HG02759 (cell line): ENCODE data around the gene CARS1.

Experiments
- ATAC-seq: cut with Tn5 transposase; IDR thresholded peaks from one replicate; pipeline ENCODE4 v1.9.1; 2021; ENCODE audit warnings: mild to moderate bottlenecking, moderate library complexity; ENCODE audit not compliant: unreplicated experiment

The CARS1 gene

DNA sequence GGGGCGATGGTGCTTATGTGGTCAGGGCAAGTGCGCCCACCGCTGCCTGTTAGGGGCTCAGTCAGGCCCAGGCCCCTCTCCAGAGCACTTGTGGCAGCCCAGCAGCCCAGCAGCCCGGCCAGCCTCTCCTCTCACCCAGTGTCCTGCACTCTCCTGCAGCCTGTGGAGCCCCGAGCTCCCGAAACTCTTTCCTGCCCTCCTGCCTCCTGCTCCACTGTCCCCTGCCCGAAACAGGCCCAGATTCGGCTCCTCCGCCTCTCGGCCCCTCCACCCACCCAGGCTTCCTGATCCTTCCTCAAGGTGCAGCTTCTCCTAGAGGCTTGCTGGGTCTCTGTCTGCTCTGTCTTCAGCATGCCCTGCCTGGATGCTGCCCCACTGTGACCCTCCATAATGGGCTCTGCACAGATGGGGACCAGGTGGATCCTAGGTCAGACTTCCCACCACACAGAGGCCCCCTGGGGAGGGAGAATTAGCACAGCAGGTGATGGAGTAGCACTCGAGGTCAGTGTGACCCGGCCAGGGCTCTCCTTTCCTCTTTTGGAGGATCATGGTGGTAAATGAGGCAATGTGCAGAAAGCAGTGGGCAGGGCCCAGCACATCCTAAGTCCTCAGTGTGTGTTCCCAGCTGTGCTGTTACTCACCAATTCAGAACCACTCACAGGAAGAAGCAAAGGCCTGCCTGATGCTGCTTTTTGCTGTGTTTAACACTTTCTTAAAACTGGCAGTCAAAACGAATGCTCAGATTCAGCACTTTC is 46.5 kb downstream of the CARS1 start:
- ATAC-seq: no peak

DNA sequence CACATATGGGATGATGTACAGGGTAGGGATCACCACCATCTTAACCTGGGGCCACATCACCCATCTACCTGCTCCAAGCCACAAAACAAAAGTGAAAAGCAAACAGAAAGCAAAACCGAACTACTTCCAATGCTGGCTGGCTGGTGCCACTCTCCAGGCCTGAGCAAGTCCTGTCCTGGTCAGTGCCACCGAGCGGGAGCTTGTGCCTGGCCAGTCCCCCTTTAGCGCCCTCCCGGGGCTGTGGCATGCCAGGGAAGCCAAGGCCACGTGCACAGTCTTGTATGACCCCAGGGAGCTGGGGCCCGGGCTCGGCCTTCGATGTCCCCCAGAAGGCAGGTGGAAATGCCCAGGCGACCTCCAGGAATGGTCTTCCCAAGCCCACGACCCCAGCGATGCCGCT is 47.2 kb downstream of the CARS1 start:
- ATAC-seq: no peak

DNA sequence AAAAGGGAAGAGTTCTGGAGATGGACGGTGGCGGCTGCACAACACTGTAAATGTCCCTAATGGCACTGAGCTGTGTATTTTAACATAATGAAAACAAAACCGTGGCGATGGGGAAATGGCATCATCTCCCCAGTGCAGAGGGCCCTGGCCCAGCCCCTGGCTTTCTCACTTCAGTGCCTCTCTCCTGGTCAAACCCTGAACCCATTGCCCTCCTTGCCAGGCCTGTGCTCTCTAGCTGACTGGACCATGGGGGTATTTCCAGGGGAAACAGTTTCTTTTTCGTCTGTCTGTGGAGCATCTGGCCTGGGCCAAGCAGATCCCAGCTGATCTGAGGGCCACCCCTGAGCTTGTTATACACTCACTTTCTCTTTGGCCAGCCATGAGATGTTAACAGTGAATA is 47.7 kb downstream of the CARS1 start:
- ATAC-seq: no peak

DNA sequence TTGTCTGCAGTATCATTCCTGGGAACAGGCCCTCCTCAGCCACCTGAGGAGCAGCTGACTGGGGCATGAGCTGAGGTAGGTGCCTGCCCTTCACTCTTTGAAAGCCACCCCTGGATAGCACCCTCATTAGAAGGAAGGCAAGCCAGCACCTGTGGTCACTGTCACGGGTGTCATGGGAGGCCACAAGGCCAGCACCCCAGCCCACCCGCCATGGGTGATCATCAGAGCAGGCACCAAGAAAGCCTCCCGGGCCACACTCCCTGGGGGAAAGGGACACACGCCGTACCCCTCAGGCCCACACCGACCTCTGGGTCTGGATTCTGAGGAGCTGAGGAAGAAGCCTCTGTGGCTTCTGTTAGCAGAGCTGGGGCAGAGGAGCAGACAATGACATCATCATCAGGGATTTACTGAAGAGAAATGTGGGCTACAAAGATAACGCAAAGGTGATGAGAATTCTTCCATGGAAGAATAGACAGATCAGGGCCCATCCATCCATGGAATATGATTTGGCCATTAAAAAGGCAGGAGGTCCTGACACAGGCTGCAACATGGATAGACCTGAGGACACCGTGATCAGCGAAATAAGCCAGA is 48.4 kb downstream of the CARS1 start:
- no peak for ATAC-seq

DNA sequence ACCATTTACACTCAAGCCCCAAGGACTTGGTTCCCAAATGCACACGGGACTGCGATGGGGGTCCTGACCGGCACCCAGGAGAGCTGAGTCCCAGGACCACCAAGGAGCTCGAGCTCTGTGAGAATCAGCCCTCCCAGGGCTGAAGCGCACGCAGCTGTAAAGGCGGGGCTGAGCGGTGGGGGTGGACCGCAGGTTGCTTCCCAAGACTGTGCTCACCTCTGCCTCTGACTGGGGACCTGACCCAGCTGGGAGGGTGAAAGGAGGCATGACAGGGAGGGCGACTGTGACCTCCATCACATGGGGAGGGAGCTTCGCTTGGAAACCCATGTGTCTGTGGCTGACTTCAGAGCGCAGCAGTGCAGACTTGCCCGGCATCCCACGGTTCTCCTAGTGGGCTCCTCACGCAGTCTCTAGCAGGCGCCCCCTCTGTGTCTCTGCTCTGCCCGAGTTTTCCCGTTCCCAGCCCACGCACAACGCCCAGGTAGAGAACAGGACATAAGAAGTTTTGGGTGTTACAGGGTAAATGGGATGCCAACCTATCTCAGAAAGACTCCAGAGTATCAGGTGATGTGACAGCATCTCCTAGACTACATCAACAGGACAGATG is 49.7 kb downstream of the CARS1 start:
- no peak for ATAC-seq

DNA sequence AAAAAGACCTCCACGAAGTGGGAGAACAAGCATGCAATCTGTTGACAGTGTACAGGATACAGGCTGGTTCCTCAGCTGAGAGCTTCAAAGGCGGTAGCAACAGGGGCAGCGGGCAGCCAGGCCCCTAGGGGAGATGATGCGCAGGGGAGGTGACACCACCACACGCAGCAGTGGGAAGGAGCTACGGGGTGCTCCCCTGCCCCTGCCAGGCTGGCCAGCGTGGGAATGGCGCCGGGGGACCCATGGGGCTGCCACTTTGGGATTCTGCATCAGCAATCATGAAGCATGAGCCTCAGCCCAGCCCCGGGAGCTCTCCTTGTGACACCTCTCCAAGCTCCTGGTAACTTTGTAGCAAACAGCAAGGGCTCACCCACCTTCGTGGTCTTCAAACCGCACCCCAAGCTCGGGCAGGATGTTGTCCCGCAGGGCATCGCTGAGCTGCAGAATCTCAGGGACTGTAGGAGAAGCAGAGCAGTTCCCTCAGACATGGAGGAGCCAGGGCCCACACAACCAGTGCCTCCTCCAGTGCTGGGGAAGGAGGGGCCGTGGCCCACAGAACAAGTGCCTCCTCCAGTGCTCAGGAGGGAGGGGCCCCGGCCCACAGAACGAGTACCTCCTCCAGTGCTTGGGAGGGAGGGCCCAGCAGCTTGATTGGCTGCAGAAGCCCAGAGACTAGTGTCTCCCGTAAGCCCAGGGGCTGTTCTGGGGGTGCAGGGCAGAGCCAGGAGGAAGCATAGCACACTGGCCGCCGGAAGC is 50.5 kb downstream of the CARS1 start:
- ATAC-seq: no peak

DNA sequence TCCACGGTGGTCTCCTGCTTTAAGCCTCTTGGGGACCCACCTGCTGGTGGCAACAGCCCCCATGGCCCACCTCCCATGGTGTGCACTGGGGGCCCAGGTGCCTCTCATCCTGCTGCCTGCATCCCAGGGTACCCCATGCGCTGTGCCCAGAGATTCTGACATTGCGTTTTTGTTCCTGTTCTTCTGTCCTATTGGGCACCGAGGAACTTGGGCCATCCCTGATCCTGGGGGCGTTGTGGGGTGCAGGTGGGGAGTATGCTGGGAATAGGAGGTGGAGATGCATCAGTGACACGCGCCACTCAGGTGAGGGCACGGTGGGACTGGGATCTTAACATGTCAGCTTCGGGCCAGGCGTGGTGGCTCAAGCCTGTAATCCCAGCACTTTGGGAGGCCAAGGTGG is 52.7 kb downstream of the CARS1 start:
- ATAC-seq: no peak

DNA sequence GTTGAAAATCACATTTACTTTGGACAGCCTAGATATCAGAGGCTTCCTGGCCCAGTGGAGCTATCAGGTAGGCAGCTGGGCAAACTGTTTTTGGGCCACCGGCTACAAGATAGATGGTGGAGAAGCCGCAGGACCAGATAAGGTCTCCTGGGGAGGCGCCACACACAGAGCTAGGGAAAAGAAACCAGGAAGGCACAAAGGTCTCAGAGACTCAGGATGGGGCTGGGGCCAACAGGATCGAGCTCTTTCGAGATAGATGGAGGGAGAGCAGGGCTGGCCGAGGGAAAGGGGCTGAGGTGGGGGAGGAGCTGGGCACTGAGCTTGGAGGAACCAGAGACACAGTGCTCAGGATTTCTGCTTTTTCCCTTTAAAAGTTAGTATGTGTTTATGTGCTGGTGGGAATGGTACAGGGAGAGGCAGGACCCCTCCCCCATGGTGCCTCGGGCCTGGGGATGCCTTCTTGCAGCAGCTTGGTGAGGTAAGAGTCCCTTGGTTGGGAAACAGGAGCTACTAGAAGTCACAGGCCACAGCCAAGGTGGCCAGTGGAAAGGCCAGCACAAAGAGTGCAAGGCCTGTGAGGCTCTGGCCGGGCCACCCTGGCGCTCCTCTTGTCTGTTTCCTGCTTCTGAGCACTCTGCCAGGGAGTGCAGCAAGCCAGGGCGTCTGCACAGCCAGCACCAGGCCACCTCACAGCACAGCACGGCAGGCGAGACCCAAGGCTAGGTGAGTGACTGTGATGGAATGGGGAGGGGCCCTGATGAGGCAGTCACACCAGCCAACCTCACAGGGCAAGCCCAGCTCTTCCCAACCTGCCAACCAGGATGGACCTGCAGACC is 53.6 kb downstream of the CARS1 start:
- no peak for ATAC-seq

DNA sequence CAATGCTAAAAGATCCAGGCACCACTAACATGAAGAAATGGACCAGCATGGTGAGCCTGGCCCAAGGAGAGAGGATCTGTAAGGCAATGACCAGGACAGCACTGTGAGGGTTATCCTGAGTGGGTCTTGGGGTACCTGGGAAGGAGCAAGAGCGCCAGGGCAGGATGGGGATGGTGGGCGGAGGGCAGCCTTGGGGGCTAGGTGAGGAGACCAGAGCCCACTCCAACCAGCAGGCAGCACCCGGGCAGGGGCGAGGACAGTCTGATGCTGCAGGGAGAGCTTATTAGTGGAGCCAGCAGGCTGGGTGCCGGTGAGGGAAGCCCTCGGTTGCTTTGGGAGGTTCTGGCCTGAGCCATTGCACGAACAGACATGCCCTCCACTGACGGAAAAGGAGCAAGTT is 54.4 kb downstream of the CARS1 start:
- no peak for ATAC-seq

DNA sequence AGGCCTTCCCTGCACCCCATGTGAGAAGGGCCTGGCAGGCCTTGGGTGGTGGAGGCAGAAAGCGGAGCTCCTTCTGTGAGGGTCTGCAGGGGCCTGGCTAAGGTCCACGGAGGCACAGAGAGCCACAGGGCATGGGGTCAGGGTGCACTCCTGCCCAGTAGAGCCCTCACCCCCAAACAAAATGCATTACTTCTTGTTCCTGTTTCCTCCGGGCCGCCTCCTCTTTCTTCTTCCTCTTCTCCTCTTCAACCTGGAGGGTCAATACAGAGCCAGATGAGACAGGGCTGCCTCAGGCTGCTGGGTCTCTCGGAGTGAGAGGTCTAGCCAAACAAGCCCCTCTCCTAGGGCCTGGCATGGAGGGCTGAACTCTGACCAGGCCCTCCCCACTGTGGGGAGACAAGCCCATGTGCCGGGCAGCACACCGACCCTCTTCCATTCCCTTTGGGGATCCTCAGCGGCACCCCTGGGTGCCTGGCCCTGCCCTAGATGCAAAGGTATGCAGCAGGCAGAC is 54.8 kb downstream of the CARS1 start:
- ATAC-seq: no peak

DNA sequence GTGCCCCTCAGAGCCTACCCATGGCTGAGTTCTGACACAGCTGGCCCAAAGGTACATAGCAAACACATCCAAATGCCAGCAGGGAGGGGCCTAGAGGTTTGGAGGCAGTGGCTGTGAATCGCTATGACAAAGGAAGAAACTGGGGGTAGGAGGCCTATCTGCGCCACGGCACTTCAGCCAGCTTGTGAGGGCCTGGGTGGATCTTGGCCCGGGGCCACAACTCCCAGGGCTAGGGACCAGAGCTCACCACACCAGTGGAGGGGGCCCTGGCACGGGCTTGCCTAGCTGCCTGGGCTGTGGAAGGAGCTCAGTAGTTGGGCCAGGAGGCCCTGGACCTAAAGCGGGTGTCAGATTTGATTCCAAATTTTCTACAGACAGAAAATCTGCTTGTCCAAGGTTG is 55.7 kb downstream of the CARS1 start:
- ATAC-seq: no peak

DNA sequence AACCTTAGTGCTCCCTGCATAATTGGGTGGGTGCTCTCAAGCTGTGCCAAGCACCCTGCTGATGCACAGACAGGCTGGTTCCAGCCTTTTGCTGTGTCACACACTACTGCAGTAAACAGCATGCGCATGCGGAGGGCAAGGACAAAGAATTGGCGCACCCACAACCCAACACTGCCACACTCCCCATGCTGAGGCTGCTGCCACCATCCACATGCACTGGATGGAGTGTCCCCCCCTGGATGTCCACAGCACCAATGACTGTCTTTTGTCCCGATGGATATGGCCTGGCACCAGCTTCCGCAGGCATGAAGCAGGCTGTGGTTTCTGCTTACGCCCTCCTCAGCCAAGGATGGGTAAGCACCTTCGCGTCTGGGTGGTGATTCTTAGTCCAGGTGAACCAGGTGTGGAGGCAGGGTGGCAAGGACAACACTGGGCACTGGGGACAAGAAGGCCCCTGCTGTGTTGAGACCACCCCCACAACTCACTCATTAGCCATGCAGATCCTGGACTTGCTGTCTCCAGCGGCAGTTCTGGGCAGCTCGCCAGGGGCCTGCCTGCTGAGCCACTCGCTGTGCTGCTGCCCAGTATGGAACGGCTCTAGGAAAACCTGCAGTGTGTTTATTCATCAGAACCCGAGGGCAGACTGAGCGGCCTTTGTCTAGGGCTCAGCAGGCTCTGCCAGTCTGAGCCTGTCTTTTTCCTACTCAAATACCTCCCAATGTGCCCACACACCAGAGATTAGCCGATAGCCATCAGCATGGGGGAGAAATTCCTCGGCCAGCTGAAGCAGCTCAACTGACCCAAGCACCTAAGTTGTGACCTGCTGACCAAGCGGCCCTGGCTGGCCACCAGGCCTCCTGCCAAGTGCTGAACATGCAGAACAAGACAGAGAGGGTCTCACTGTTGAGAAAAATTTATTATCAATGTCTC is 56.9 kb downstream of the CARS1 start:
- no peak for ATAC-seq

DNA sequence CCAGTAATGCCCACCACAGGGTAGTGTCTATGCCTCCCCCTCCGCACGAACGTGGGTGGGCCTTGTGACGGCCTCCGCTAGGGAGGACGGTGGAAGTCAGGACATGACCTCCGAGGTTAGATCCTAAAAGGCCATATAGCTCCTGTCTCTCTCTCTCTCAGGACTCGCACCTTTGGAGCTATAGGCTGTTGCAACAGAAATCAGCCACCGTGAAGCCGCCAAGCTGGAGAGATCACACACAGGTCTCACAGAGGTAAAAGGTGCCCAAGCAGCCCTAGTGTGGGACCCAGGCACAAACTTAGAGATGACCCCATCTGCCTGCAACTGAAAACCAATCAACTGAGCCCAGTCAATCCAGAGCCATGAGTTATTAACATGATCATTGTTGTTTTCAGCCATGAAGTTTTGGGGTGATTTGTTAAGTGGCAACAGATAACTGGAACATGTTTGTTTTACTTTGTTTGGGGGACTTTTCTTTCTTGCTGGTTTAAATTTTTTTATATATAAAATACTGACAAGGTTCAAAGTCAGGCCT is 57.7 kb downstream of the CARS1 start:
- no peak for ATAC-seq

DNA sequence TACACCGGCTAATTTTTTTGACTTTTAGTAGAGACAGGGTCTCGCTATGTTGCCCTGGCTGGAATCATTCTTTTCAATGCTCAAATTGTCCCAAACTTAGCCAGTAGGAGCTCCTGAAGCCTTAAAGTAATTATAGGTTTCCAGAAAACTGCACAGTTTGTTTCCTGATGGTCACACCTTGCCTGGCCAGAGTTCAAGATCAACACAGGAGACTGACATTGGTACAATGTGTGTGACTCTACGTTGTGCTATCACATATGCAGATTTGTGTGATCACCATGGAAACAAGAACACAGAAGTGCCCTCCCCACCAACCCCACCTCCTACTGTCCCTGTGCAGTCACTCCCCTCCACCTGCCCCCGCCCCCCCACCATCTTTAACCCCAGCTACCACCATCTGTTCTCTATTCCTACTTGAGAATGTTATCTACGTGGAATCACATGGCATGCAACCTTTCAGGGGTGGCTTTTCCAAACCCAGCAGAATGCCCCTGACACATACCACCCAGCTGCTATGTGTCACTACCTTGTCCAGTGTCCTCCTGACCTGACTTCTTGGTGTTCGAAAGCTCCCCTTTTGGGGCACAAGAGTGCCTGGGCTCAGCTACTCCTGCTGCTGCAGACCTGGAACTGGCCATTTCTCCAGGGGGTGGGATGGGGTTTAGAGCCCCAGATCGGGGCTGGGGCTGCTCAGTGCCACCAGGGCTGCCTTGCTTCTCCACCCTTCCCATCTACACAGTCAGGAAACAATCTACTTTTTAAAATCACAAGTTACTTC is 59.0 kb downstream of the CARS1 start:
- no peak for ATAC-seq

DNA sequence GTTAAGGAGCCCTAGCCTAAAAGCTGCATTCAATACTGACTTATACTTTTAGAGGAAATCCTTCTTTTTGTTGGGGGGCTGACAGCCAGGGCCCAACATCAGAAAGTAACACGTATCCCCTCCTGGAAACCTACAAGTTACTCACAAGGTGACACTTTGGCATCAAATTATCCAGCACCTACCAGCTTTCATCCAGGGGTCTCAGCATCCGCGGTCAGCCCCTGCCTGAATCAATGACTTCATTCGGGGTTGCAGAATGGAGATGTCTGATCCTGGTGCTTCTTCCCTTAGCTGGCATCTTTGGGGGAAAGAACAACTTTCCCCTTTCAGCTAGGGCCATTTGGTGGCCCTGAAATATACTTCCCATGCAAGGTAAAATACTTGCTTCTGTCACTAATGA is 59.8 kb downstream of the CARS1 start:
- no peak for ATAC-seq

DNA sequence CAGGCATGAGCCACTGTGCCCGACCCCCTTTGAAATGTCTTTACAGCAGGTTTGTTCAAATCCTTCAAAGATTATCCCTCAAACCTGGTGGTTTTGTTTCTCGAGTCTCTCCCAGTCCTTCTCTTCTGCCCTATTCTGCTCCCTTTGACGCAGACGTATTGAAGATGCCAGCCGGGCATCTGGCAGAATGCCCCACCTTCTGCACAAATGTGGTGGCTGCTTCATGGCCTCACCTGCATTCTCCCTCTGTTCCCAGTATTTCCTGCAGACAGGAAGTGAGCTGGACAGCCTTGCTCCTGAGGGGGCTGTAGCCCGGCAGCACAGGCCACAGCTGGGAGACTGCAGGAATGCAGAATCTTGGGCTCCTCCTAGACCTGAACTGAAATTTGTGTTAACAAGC is 60.2 kb downstream of the CARS1 start:
- ATAC-seq: no peak

DNA sequence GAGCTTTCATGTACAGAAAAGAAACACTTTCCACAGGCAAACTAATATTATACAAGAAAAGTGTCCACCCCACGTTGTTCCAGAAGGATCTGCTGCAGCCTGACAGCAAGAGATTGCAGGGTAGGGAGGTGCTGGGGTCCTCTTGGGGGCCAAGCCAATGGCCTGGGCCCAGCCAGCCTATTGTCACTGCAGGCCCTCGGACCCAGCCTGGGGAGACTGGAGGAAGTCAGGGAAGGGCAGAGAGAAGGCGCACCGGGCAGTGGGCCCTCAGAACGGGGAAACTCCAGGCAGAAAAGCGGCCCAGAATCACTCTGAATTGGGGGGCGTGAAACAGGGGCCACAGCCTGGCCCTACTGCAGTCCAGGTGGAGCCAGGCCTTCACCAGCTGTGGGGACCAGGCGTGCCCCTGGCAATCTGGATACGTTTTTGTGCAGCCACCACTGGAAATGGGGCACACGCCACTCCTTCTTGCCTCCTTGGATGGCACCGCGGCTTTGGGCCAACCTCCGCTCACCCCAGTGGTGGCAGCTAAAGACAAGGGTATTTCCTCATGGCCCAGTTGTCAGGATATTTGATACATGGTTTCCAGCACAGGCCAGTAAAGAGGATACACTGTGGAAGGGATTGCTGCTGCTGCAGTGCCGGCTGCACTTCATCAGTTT is 61.2 kb downstream of the CARS1 start:
- no peak for ATAC-seq

DNA sequence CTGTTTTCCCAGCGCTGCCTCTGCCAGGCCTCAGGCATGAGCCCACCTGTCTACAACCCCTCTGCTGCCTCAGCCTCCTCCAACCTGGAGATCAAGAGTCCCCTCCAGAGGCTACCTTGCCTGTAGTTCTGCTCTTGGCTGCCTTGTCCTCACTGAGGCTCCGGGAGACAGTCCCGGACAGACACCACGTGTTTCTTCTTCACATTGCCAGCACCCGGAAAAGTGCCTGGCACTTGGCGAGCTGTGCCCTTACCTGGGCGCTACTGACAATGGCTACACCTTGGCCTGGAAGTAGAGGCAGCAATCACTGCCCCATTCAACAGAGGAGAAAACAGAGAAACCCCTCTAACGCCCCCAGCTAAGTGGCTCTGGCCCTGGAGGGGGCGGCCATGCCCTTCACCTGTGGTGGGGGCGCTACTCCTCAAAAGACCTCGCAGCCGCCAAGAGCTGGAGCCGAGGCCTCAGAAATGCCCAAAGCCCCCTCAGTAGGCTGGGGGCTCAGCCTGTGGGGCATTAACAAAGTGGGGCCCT is 62.1 kb downstream of the CARS1 start:
- ATAC-seq: no peak
